ENCODE data around the gene TRMT2A.

The TRMT2A gene

DNA sequence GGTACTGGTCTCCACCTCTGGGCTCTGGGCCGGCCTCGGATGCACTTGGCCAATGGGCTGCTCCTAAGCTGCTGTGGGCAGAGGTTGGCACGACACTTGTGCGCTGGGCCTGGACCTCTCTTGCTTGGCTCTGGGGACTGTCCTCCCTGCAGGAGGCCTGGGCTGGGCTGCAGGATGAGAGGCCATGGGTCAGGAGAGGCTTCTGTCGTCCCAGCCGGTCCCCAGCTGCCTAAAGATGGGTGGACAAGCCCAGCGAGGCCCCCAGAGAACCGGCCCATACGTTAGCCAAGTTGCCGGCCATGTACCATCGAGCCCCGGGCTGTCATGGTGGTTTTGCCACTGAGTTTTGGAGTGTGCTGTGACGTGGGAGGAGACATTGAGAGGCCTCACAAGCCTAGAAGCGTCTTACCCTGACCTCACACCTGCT, 35.5 kb upstream of the TRMT2A start:
- H3K4me1 Mint-ChIP-seq, result no peaks in the 10 kb centered on the region
- H3K4me3 Mint-ChIP-seq, result no peak overlapping the region
- no peaks in the 10 kb centered on the region for H3K36me3 Mint-ChIP-seq
- no peaks in the 10 kb centered on the region for H3K9me3 Mint-ChIP-seq
- peaks cover 1% of the 10 kb centered on the region for H3K27me3 Mint-ChIP-seq
- H3K27ac Mint-ChIP-seq, result no peak overlapping the region

DNA sequence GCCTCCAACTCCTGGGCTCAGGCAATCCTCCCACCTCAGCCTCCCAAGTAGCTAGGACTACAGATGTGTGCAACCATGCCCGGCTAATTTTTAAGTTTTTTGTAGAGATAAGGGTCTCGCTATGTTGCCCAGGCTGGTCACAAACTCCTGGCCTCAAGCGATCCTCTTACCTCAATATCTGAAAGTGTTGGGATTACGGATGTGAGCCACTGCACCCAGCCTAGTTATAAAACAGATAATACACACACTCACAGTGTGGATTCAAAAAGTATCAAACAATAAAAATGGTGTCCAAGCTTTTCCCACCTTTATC, 34.2 kb upstream of the TRMT2A start:
- no peak overlapping the region for H3K4me3 Mint-ChIP-seq
- no peaks in the 10 kb centered on the region for H3K27me3 Mint-ChIP-seq
- H3K27ac Mint-ChIP-seq, result no peak overlapping the region
- H3K36me3 Mint-ChIP-seq, result no peaks in the 10 kb centered on the region
- no peaks in the 10 kb centered on the region for H3K4me1 Mint-ChIP-seq
- no peaks in the 10 kb centered on the region for H3K9me3 Mint-ChIP-seq

DNA sequence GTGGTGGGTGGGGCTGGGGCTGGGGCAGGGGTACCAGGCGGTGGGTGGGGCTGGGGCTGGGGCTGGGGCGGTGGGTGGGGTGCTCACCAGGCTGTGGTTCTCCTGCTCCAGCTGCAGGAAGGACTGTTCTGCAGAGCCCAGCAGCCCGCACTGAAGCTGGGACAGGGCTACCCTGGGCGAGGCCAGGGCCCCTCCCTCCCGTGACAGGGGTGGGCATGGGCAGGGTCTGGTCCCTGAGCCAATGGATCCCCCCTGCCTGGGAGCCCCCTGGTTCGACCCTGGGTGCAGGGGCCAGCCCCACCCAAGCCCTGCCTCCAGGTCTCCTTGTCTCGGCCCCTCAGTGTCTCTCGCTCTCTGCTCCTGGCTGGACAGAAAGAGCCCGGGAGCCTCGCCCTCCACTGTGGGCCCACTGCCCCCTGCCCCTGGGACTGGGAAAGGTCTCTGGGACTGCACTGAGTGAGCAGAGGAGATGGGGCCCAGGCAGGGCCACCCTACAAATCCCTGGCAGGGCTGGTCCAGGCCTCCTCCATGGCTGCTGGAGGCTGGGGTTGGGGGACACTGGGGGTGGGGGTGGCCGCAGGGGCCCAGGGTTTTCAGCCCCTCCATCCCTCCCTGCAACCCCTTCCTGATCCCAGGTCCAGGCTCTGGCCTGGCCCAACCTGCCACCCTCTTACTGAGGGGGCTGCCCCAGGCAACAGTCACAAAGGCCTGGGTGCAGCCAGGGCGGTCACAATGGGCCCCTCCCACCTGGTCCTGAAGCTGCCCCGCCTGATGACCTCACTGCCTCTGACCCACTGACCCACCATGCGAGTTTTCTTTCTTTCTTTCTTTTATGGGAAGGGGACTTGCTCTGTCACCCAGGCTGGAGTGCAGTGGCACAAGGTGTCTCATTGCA, 33.6 kb upstream of the TRMT2A start, which contains the start of gene CCDC188:
TSS of gene CCDC188 (minus strand) at position 675 of the 895 bp plus-strand sequence. CDS start at position 606, 69 bp downstream.
- Mint-ChIP-seq H3K9me3 (no peaks in the 10 kb centered on the region), H3K27ac (no peak within 1 kb of the TSS)

DNA sequence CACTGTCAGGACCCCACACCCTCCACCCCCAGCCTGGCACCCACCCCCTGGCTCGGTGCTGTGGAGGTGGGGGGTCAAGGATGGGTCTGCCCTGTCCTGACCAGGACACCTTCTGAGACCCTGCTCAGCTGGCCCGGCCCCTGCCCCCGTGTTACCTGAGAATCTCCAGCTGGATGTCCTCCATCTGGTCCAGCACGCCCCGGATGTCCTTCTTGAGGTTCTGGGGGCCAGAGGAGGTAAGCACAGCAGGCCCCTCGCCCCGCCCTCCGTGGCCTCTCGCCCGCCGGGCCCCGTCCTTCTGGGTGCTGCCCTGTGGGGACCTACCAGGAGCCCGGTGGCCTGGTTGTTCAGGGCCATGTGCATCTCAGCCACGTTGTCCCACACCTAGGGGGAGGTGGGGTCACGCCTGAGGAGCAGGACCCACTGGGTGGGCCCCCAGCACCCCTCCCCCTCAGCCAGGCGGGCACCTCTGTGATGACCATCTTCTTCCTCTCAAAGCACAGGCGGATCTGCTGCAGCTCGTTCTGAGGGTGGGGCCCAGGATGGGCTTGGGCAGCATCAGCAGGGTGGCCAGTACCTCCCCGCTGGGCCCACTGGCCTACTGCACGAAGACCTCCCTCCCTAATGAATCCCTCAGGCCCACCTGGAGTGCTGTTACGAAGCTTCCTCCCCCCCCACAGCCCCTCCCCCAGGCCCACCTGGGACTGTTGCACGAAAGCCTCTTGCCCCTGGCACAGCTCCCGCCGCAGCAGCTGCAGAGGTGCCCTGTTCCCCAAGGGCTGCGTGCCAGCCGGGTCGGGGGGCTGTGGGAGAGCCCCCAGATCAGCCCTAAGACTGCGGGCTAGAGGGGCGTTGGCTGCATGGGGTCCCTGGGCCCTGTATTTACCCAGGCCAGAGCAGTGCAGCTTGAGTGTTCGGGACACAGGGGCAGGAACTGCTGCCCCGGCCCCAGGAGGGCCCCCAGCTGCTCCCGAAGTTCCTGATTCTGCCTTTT, 32.5 kb upstream of the TRMT2A start:
- H3K36me3 Mint-ChIP-seq, result no peaks in the 10 kb centered on the region
- H3K4me3 Mint-ChIP-seq, result no peak overlapping the region
- H3K9me3 Mint-ChIP-seq, result no peaks in the 10 kb centered on the region
- H3K4me1 Mint-ChIP-seq, result no peaks in the 10 kb centered on the region
- no peak overlapping the region for H3K27ac Mint-ChIP-seq
- no peaks in the 10 kb centered on the region for H3K27me3 Mint-ChIP-seq

More for the DNA sequence above, 33.6 kb upstream of the TRMT2A start, which contains the start of gene CCDC188:
- Mint-ChIP-seq H3K27me3 (no peaks in the 10 kb centered on the region), H3K4me3 (no peak within 1 kb of the TSS), H3K36me3 (no peaks in the 10 kb centered on the region), H3K4me1 (no peaks in the 10 kb centered on the region)

DNA sequence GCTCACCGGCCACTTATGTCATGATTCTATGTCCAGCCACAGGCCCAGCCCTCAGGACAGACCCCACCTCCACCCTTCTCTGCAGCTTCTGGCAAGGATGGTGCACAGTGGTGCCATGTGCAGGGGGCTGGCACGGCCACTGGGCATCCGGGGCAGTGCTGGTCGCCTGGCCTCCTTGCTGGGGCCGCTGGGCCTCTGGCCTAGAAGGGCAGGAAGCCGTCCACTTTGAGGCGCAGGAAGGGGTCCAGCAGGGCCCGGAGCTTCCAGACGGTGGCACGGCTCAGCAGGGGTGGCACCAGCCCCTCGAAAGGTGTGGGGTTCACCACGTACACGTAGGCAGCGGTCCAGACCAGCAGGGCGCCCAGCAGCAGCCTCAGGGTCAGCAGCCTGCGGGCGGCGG, 31.4 kb upstream of the TRMT2A start:
- Mint-ChIP-seq H3K27ac (no peak overlapping the region), H3K27me3 (no peaks in the 10 kb centered on the region), H3K4me3 (no peak overlapping the region), H3K36me3 (no peaks in the 10 kb centered on the region), H3K4me1 (no peaks in the 10 kb centered on the region), H3K9me3 (no peaks in the 10 kb centered on the region)

DNA sequence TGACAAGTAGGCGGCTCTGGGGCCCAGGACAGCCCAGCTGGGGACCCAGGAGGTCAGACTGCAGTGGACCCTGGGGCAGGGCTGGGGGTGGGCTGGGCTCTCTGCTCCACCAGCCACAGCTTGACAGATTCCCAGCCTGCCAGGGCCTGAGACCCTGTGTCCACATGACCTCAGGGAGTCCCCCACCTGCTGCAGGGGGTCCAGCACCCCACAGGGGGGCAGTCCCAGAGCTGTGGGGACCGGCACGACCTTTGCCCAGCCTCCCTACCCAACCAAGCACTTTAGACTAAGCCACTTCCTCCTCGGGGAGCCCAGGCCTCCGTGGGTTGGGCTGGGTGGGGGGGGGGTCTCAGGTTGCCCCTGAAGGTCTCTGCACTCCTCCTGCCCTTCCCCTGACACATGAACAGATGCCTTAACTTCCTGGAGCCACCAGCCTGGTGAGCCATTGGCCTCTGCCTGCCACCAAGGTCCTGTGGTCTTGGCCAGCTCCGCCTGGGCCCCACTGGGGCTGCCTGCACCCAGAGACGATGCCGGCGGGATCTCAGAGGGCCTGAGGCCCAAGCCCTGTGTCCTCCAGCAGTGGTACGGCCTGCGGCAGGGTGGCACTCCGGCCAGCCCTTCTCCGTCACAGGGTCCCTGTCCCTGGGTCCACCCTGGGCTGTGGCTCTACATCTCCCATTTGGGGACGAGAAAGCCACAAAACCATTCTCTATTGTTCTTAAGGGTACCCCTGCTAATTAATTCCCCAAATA, 30.4 kb upstream of the TRMT2A start:
- no peak overlapping the region for H3K4me3 Mint-ChIP-seq
- no peaks in the 10 kb centered on the region for H3K27me3 Mint-ChIP-seq
- H3K27ac Mint-ChIP-seq, result no peak overlapping the region
- H3K4me1 Mint-ChIP-seq, result no peaks in the 10 kb centered on the region
- H3K36me3 Mint-ChIP-seq, result no peaks in the 10 kb centered on the region
- H3K9me3 Mint-ChIP-seq, result no peaks in the 10 kb centered on the region

DNA sequence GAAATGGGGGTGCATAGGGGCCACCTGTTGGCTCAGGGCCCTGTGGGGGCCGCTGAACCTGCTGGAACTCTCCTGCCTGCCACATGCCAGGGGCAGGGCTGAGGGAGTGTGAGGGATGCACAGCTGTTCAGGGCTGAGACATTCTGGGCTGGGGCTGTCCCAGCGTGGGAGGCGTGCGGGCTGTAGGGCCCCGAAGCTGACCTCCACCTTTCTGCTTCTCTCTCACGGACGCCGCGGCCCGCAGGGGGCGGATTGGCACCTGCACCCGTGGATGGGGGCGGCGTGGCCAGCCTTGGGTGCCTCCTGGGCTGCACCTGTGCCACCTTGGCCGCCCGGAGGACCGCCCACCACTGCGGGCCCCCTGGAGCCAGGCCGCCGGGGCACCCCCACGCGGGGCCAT, 29.8 kb upstream of the TRMT2A start:
- Mint-ChIP-seq H3K4me3 (no peak overlapping the region), H3K4me1 (no peaks in the 10 kb centered on the region), H3K27ac (no peak overlapping the region), H3K9me3 (no peaks in the 10 kb centered on the region), H3K36me3 (no peaks in the 10 kb centered on the region), H3K27me3 (no peaks in the 10 kb centered on the region)

DNA sequence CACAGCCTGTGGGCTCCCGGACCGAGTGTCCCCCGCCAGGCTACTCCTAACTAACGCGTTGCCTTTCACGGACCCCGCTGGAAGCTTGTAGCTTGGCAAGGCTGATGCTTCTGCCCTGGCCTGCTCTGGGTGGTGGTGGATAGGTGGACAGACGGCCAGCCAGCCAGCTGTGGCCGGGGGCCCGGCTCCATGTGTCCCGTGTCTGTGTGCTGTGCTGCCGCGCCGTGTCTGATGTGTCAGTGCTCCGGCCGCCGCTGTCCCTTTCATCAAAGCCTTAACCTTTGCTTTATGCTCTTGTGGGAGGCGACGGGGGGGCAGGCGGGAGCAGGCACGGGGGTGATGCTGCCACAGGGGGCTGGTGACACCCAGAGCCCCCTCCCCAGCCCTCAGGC, 28.8 kb upstream of the TRMT2A start:
- Mint-ChIP-seq H3K27ac (no peak overlapping the region), H3K4me1 (no peaks in the 10 kb centered on the region), H3K9me3 (no peaks in the 10 kb centered on the region), H3K36me3 (no peaks in the 10 kb centered on the region), H3K27me3 (no peaks in the 10 kb centered on the region), H3K4me3 (no peak overlapping the region)

DNA sequence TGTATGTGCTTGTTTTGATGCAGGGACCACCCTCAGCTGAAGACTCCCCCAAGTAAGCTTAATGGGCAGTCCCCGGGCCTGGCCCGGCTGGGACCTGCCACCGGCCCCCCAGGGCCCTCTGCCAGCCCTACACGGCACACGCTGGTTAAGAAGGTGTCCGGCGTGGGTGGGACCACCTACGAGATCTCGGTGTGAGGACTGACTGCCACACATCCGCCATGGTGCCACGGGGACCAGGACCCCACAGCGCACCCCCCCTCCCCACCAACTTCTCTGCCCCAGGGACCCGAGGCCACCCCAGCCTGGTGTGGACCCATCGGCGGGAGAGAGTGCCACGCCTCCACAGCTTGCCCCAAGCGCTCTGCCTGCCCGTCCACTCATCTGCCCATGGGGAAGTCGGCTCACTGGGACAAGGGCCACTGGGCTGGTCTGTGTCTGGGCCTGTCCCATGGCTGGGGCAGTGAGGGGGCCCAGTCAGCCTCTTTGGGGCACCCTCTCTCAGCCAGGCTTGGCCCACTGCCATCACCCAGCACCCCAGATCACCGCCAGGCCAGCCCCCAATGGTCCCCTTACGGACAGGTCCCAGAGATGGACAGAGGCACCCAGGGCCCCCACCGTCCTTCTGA, 28.3 kb upstream of the TRMT2A start:
- Mint-ChIP-seq H3K4me1 (no peaks in the 10 kb centered on the region), H3K27me3 (no peaks in the 10 kb centered on the region), H3K27ac (no peak overlapping the region), H3K9me3 (no peaks in the 10 kb centered on the region), H3K4me3 (no peak overlapping the region), H3K36me3 (no peaks in the 10 kb centered on the region)

DNA sequence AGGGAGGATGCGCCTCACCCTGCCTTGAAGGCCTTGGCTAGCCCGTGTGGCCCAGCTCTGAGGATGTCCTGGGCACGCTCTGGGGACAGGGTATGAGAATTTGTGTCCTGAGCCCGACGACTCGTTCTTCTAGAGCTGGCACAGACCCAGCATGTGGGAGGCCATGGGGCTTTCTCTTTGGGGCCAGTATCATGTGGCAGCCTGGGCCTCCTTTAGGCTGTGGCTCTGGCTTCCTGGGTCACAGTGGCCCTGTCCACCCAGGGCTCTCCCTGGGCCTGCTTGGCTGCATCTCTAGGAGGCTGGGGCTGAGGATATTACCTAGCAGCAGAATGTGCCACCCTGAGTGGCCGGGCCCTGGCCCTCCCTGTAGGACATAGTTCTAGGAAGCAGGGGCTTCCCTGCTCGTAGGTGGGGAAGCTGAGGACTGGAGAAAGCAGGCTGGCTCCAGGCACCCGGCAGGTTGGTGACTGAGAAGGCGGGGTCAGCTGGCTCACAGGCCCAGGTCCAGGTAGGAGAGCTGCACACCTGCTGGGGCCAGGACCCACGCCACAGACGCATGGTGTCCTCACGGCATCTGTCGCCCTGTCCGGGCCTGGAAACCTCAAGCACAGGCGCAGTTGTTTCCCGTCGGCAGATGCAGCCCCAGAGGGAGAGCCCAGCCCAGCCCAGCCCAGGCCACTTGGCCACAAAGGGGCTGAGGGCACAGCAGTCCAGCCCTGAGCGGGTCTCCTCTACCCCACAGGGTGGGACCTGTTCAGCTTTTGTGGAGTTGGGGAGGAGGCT, 27.0 kb upstream of the TRMT2A start:
- Mint-ChIP-seq H3K36me3 (no peaks in the 10 kb centered on the region), H3K4me3 (no peak overlapping the region), H3K4me1 (no peaks in the 10 kb centered on the region), H3K27me3 (no peaks in the 10 kb centered on the region), H3K9me3 (no peaks in the 10 kb centered on the region), H3K27ac (no peak overlapping the region)

DNA sequence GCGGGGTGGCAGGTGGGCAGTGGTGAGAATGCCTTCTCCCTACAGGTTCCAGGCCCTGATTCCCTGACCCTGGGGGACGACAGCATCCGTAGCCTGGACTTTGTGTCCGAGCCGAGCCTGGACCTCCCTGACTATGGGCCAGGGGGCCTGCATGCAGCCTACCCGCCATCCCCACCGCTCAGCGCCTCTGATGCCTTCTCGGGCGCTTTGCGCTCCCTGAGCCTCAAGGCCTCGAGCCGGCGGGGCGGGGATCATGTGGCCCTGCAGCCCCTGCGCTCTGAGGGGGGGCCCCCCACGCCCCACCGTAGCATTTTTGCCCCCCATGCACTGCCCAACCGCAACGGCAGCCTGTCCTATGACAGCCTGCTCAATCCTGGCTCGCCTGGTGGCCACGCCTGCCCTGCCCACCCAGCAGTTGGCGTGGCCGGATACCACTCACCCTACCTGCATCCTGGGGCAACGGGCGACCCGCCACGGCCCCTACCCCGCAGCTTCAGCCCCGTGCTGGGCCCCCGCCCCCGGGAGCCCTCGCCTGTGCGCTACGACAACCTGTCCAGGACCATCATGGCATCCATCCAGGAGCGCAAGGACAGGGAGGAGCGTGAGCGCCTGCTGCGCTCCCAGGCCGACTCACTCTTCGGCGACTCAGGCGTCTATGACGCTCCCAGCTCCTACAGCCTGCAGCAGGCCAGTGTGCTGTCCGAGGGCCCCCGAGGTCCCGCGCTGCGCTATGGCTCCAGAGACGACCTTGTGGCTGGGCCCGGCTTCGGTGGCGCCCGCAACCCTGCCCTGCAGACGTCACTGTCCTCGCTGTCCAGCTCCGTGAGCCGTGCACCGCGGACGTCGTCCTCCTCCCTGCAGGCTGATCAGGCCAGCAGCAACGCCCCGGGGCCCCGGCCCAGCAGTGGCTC, 25.9 kb upstream of the TRMT2A start:
- H3K27ac Mint-ChIP-seq, result no peak overlapping the region
- H3K27me3 Mint-ChIP-seq, result no peaks in the 10 kb centered on the region
- H3K9me3 Mint-ChIP-seq, result no peaks in the 10 kb centered on the region
- no peaks in the 10 kb centered on the region for H3K4me1 Mint-ChIP-seq
- no peaks in the 10 kb centered on the region for H3K36me3 Mint-ChIP-seq
- H3K4me3 Mint-ChIP-seq, result no peak overlapping the region

DNA sequence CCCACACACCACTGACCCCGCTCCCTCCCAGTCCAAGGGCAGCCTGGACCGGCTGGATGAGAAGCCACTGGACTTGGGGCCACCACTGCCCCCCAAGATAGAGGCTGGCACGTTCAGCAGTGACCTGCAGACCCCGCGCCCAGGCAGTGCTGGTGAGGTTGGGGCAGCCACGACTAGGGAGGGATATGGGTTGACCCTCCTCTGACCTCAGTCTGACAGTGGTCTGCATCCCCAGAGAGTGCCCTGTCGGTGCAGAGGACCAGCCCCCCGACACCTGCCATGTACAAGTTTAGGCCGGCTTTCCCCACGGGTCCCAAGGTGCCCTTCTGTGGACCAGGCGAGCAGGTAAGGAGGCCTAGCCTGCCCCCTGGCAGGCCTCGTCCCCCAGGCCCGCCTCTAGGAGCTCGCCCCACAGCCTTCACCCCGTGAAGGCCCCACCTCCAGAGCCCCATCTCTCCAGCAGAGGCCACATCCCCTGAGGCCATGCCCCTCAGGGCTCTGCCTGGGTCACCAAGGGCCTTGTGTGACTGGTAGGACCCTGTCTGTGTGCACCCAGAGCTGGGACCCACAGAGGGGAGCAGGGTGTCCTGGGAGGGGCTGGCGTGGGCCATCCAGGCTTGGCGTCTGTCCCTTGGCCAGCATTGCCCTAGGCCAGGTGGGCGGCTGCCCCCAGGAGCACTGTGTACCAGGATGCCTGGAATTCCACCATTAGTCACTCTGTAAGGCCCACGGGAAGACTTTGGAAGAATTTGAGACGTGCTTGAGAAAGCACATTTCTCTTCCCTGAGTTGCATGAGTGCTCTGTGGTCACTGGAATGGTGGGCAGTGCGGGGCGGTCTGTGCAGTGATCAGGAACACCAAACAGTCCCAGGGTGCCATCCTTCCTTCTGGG, 24.4 kb upstream of the TRMT2A start:
- Mint-ChIP-seq H3K36me3 (no peaks in the 10 kb centered on the region), H3K27ac (no peak overlapping the region), H3K27me3 (no peaks in the 10 kb centered on the region), H3K4me3 (no peak overlapping the region), H3K9me3 (no peaks in the 10 kb centered on the region), H3K4me1 (peaks cover 7% of the 10 kb centered on the region)

DNA sequence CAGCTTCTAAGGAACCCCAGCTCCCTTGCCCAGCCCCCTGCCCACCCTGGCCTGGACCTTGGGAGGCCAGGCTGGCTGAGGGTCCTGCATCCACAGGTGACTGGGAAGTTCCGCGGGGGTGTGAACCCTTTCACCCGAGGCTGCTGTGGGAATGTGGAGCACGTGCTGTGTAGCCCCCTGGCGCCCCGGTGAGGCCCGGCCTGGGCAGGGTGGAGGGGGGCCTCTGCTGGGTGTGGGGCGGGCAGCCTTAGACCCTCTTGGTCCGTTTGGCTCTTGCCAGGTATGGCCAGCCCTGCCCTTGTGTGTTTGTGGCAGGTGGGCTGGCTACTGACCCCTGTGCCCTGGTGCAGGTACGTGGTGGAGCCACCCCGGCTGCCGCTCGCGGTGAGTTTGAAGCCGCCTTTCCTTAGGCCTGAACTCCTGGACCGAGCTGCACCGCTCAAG, 23.5 kb upstream of the TRMT2A start:
- Mint-ChIP-seq H3K4me1 (peaks cover 11% of the 10 kb centered on the region), H3K36me3 (no peaks in the 10 kb centered on the region), H3K4me3 (no peak overlapping the region), H3K9me3 (no peaks in the 10 kb centered on the region), H3K27me3 (no peaks in the 10 kb centered on the region), H3K27ac (no peak overlapping the region)
